ENCODE data around the gene ZNF726.
"Not testable (repeated sequence)": the region's sequence is repeated elsewhere in the genome, so short reads cannot be mapped to it uniquely, and the experiment has no call there.

The ZNF726 gene
- total RNA-seq: 2.7 reads per million in 2 experiments

- peak; percentile 83 for DNase-seq (ENCODE audit: low read depth)
Measured at GRCh38 chr19:23914402-23915286, at the start of gene ZNF726. TSS of gene ZNF726 (plus strand) at chr19:23914886. CDS start at chr19:23914995, 109 bp downstream.

GRCh38 chr19:23867895-23868294, 46.8 kb upstream of the ZNF726 start:
- DNase-seq (ENCODE audit: low read depth): no peak

- DNase-seq (ENCODE audit: low read depth): no peak
Measured at GRCh38 chr19:23868630-23869029, 46.1 kb upstream of the ZNF726 start.

- DNase-seq (ENCODE audit: low read depth): no peak
Measured at GRCh38 chr19:23872282-23872919, 42.3 kb upstream of the ZNF726 start.

GRCh38 chr19:23876261-23876660, 38.4 kb upstream of the ZNF726 start:
- DNase-seq (ENCODE audit: low read depth): no peak

DNA sequence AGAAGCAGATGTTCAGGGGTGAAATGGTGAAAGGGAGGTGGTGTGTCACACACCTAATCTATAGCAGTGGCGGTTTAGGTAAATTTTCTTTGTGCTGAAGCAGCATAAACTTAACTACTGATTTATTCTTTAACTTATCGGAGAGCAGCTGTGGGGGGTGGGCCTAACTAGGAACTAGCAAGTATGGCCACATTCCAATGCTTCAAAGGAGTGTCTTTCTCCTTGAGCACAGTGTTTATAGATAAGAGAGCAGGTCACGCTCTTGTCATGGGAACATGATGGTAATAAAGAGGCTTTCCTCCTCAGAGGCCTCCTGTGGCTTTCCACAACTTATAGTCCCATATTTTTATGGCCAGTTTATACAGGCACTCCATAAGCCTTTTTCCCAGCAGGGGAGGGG, 37.9 kb upstream of the ZNF726 start:
- not testable (repeated sequence) for DNase-seq (ENCODE audit: low read depth)

DNA sequence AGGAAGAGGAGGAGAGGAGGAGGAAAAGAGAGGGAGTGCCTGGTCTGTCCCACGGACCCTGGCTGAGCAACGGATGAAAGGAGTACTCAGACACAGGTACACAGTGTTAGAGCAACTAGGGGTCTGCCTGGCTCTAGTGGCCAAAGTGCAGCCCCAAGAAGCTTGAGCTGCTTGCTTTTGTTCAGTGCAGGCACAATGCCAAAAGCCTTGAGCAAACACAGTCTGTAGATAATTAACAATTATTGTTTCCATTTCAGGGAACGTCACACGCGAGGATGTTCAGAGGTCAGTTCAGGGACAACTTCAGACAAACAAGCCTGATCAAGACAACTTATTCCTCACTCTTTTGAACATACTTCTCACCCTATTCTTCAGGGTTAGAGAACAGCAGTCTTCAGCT, 32.2 kb upstream of the ZNF726 start:
- no peak for DNase-seq (ENCODE audit: low read depth)

DNA sequence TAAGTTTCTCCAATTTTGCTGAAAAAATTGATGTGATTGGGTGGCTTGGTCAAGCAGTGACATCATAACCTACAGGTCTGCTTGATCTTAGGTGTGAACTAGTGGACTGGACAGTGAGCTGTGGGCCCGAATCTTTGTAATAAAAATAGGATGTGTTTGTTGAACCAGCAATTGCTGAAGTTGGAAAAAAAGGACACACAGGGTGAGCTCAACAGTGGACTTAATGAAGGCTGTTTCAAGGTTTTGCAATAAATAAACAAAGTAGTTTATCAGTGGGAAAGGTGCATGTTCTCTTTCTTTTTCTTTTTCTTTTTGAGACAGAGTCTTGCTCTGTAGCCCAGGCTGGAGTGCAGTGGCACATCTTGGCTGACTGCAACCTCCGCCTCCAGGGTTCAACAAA, 30.3 kb upstream of the ZNF726 start:
- DNase-seq (ENCODE audit: low read depth): no peak

DNA sequence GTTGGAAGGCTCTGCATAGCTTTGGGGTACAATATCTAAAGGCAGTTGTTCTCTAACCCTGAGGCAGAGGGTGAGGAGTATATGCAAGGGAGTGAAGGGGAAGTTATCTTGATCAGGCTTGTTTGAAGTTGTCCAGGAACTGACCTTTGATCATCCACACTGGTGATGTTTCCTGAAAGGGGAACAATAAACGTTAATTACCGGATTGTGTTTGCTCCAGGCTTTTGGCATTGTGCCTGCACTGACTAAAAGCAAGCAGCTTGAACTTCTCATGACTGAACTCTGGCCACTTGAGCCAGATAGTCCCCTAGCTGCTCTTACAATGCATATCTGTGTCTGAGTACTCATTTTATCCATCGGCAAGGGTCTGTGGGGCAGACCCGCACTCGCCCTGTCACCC, 27.0 kb upstream of the ZNF726 start:
- DNase-seq (ENCODE audit: low read depth): no peak

DNA sequence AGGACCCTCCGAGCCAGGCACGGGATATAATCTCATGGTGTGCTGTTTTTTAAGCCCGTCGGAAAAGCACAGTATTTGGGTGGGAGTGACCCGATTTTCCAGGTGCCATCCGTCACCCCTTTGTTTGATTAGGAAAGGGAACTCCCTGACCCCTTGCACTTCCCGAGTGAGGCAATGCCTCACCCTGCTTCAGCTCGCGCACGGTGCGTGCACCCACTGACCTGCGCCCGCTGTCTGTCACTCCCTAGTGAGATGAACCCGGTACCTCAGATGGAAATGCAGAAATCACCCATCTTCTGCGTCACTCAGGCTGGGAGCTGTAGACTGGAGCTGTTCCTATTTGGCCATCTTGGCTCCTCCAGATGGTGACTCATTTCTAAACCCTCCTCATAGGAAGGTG, 18.6 kb upstream of the ZNF726 start:
- DNase-seq (ENCODE audit: low read depth): not testable (repeated sequence)

DNA sequence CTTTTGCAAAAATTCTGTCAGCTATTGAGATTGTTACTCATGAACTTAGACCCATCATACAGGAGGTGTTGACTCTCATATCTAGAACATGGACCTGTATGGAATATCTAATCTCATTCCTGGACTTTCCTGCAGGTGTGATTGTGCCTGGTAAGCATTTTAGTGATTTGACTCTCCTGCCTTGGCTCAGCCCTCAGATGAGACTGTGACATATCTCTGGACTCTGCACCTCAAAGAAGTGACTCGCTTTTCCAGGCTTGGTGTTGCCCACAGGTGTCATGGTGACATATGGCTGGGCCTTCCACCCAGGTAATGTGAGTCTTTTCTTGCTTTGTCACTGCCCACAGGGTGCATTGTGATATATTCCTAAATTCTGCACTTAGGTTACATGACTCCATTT, 17.8 kb upstream of the ZNF726 start:
- no peak for DNase-seq (ENCODE audit: low read depth)

GRCh38 chr19:23901360-23901759, 13.3 kb upstream of the ZNF726 start:
- no peak for DNase-seq (ENCODE audit: low read depth)

GRCh38 chr19:23904406-23904805, 10.3 kb upstream of the ZNF726 start:
- DNase-seq (ENCODE audit: low read depth): no peak

- no peak for DNase-seq (ENCODE audit: low read depth)
Measured at GRCh38 chr19:23905771-23906170, 8.9 kb upstream of the ZNF726 start.

- no peak for DNase-seq (ENCODE audit: low read depth)
Measured at GRCh38 chr19:23906835-23907234, 7.9 kb upstream of the ZNF726 start.

DNA sequence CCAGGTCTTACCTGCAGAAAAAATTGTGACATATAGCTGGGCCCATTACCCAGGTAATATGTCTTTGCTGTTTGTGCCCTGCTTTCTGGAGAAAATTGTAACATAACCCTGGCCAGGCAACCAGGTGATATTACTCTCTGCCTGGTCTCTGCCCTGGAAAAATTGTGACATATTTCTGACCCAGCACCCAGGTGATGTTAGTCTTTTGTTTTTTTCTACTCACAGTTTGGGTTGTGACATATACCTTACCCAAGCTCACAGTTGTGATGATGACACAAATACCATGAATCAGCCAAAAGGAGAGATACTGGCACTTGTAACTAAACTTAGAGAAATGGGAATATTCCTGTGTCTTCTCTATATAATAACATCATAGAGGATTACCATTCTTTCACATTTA, 6.5 kb upstream of the ZNF726 start:
- no peak for DNase-seq (ENCODE audit: low read depth)

DNA sequence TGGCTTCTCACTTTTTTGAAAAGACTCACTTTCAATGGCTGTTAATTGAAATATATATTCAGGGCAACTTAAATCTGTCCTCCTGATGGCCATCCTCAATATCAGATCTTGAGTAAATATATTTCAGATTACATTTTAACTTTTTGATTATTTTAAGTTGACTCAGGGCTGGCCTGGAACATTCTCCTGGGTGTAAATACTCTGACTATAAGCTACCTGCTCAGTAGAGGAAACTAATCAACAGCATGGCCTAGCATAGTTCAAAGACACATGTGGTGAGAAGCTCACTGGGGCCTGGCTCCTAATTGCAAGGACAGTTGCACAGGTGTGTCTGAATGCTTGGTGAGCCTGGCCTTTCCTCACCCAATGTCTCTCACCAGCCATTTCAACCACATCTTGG, 5.5 kb upstream of the ZNF726 start:
- DNase-seq (ENCODE audit: low read depth): no peak

- DNase-seq (ENCODE audit: low read depth): no peak
Measured at GRCh38 chr19:23913931-23914330, 755 bp upstream of the ZNF726 start.

DNA sequence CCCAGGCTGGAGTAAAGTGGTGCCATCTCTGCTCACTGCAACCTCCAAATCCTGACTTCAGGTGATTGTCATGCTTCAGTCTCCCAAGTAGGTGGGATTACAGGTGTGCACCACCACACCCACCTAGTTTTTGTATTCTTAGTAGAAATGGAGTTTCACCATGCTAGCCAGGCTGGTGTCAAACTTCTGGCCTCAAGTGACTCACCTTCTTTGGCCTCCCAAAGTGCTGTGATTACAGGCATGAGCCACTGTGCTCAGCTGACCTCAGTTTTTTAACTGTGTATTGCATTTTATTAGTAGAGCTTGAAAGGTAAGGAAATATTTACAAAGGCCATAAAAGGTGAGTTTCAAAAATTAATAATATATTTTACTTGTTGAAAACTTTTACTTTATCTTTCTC, 2.3 kb downstream of the ZNF726 start:
- DNase-seq (ENCODE audit: low read depth): no peak

- no peak for DNase-seq (ENCODE audit: low read depth)
Measured at GRCh38 chr19:23917856-23918255, 3.2 kb downstream of the ZNF726 start.

- DNase-seq (ENCODE audit: low read depth): no peak
Measured at GRCh38 chr19:23925285-23925684, 10.6 kb downstream of the ZNF726 start.

DNA sequence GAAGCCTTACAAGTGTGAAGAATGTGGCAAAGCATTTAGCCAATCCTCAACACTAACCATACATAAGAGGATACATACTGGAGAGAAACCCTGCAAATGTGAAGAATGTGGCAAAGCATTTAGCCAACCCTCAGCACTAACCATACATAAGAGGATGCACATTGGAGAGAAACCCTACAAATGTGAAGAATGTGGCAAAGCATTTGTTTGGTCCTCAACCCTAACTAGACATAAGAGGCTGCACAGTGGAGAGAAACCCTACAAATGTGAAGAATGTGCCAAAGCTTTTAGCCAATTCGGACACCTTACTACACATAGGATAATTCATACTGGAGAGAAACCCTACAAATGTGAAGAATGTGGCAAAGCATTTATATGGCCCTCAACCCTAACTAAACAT, 18.2 kb downstream of the ZNF726 start:
- no peak for DNase-seq (ENCODE audit: low read depth)

GRCh38 chr19:23937031-23937430, 22.3 kb downstream of the ZNF726 start:
- DNase-seq (ENCODE audit: low read depth): not testable (repeated sequence)

Measured in T follicular helper cell (primary cell).